Measurements from ENCODE around the gene GPR152.
A peak's percentile ranks its signal among the peaks of the same experiment; 100 is the strongest.
"Not testable (repeated sequence)": the region's sequence is repeated elsewhere in the genome, so short reads cannot be mapped to it uniquely, and the experiment has no call there.

The GPR152 gene

DNA sequence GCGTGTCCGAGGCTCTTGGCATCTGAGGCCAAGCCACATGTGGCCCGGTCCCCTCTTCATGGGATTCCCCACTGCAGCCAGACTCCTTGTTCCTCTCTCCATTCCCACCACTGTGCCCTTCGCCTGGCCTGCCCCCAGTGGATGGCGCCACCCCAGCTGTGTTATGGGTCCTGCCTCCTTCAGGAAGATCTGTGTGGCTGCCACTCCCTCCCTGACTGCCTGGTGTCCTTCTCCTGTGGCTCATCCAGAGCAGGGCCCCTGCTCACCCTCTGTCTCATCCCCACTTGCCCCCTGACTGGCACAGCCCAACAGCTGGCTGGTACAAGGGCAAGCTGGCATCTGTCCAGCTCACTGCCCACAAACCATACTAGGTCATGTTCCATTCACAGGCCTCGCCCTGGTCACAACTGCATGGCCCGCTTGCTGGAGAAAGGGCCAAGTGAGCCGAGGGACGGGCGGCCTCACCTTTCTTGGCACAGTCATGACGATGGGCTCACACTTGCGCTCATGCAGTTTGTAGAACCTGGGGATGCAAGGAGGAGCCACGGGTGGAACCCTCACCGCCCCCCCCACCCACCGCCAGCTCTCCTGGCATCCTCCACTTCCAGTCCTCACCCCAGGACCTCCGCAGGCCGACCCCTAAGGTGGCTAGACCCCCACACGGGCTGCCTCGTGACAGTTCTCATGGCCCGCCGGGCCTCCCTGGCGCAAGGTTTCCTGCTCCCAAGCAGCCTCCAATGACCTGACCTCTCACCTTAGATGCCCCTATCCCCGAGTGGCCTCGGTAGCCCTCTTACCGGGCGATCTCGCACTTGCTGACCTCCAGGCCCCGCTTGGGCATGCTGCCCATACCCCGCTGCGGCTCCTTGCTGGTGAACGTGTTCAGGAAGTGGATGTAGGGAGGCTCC lies 13.0 kb downstream of the GPR152 start:
- peak; percentile 19 for DNase-seq

DNA sequence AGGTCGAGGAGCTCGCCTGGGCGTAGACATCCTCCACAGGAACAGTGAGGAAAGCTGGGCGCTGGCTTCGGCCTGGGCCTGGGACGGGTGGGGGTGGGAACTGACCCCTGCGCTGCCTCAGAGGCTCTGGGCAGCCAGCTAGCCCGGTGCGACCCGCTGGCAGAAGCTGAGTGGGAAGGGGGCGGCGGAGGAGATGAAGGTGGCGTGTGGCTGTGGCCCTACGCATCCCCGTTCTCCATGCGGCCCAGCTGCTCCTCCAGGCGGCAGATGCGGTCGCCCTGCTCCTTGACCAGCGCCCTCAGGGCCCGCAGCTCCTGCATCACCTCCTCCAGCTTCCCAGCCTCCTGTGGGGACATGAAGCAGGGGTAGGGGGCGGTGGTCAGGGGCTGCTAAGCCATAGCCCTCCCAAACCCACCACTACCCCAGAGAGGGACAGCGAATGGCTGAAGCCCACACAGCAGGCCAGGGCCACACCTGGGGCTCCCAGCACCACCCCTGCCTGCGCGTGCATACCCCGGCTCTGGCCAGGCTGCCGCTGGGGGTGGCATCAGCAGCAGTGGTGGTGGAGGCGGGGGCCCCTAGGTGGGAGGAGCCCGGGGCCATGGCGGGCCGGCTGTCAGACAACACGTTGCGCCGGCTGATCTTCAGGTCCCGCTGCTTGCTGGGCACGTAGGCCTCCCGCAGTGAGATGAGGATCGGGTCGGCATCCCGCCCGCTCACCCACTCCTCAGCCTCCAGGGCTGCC lies 14.2 kb downstream of the GPR152 start:
- DNase-seq = no peak

DNA sequence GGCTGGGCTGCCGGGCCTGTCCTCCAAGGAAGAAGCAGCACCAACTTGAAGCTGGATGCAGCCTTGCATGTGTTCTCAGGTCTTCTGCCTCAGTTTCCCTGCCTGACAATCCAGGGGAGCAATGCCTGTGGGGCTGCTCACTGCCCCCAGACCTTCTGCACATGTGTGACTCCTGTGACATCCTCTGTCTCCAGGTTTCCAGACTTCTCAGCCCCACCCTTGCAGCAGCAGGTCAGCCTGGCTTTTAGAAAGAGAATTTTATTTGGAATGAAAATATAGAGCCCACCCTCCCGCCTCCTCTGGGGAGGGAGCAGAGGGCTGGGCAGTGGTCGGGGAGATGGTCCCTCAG lies 14.7 kb downstream of the GPR152 start:
- DNase-seq = no peak

DNA sequence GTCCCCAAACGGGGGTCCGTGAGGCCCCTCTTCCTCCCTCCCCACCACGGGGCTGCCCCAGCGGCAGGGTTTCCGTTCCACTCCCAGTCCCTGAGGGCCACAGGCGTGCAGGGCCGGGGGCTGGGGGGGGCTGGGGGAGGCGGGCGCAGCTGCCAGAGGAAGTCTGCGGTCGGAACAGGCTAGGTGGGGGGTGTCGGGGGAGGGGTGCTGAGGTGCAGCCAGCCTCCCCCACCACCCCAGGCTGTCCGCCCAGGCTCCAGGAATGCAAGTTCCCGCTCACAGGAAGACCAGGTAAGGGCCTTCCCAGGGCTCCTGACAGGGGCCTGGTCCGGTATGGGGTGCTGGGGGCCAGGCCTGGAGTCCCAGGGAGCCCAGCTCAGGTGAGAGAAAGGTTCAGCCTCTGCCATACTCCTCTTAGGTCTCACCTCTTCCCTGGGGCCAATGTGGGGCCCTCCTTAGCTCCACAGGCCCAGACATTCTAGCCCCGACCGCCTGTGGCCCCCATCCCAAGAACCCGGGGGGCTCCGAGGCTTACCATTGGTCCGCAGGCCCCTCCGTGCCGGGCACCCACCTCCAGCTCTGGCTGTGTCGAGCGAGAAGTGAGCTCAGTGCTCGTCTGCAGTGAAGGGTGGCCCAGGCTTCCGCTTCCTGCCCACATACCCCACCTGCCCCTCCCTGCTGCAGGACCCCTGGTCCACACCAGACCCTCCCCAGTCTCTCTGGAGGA lies 15.3 kb downstream of the GPR152 start, which contains the start of gene PTPRCAP:
Gene PTPRCAP (minus strand): TSS at position 601 of the 727 bp plus-strand sequence. CDS start 63 bp downstream, at position 538.
- no peak for DNase-seq

DNA sequence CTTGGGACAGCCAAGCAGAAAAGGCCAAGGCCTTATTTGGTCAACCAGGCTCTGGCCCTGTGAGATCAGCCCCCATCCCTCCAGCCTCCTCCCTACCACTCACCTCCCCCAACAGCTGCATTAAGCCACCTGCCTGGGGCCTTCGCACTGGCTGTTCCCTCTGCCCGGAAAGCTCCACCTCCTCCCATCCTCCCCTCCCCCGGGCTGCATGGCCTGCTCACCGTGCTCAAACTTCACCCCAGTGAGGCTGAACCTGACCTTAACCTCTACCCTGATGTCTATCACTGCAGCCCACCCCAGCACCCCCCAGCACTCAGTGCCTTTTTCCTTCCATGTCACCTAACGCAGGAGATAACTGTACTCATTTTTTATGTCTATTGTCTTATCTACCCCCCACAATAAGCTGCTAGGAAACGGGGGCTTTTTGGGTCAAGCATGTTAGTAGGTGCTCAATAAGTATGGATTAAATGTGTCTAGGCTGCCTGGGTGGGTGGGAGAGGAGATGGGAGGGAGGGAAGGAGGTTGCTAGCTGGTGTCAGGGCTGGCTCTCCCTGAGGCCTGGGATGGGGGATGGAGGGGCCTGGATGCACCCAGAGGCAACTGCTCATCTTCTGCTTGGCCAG lies 16.0 kb downstream of the GPR152 start:
- no peak for DNase-seq

DNA sequence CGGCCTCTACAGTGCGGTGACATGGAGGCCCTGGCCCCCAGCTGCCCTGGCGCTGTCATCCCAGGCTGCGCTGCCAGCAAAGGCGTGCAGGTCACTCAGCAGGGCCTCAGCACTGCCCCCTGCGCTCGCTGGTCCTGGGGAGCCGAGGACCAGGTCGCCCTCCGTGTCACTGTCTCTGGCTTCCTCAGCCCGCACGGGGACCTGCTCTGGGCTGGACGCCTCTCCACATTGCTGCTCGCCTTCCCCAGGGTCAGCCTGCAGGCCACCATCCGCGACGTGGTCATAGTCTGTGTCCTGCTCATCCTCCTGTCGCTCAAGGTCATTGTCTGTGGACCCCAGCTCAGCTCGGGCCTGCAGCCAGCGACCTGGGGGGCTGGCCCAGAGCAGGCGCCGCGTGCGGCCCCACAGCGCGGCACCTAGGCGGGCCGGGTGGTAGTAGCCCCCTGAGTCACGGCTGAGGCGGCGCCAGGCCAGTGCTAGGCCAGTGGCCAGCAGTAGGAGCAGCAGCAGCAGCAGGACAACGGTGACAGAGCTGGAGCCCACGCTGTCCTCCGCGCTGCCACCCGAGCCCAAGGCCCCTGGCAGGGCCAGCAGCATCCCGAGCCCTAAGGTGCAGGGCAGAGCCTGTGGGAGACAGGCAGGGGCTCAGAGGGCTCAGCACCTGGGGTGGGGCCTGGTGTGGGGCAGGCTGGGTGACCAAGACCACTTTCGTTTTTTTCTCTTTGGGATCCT lies 16.6 kb downstream of the GPR152 start:
- DNase-seq = no peak

DNA sequence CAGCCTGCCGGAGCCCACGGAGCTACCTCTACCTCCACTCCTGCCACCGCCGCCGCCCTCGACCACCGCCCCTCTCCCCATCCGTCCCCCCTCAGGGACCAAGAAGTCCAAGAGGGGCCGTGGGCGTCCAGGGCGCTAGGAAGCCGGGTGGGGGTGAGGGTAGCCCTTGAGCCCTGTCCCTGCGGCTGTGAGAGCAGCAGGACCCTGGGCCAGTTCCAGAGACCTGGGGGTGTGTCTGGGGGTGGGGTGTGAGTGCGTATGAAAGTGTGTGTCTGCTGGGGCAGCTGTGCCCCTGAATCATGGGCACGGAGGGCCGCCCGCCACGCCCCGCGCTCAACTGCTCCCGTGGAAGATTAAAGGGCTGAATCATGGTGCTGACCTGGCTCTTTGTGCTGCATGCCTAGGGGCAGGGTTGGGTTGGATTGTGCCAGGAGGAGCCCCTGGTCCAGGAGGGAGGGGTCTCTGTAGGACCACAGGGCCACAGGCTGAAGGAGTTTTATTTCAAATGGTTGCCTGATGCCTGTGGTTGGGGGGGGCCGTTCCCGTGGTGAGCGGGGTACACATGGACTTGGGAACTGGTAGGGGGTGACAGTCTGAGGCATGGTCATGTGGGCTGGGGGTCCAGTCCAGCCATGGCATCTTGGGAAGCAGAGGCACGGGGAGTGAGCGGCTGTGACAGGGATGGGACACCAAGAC lies 17.4 kb downstream of the GPR152 start:
- DNase-seq = no peak

DNA sequence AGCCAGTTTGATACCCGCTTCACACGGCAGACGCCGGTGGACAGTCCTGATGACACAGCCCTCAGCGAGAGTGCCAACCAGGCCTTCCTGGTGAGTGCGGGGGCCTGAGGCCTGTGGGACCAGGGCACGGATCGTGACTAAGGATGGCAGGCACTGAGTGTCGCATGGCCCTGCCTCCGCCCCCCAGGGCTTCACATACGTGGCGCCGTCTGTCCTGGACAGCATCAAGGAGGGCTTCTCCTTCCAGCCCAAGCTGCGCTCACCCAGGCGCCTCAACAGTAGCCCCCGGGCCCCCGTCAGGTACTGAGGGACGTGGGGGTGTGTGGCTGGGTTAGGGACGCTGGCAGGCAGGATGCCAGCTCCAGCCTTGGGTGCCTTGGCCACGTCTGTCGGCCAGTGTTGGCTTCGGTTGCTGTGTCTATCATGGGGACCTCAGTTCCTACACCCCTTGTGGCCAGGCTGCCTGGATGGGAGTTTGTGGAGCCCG lies 18.1 kb downstream of the GPR152 start:
- DNase-seq = no peak

DNA sequence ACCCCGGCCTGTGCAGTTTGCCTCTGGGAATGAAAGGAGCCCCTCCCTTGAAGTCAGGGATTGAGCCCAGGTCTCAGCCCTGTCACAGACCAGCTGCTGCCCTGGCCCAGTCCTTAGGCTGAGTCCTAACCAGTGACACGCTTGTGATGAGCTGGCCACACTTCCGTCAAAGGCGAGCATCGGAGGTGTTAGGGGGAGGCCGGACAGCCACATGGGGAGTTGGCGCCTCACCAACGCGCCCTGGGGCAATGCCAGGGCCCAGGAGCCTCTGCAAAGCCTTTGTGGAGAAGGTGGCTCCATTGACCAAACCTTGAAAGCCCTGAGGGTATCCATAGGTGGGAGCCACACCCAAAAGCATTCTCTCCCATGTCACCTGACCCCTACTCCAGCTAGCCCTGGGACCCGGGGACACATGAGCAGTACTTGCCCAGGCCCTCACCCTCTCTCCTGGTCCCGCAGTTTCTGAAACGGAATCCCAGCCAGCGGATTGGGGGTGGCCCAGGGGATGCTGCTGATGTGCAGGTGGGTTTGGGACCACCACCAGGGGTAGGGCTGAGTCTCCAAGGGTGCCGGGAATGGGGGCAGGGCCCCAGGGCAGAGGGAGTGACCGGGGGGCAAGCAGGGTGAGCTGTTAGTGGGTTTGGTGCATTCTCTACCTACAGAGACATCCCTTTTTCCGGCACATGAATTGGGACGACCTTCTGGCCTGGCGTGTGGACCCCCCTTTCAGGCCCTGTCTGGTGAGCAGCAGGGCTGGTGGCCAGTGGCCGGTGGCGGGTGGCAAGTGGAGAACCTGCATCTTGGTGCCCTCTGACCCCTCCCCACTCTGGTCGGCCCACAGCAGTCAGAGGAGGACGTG lies 18.8 kb downstream of the GPR152 start:
- no peak for DNase-seq

DNA sequence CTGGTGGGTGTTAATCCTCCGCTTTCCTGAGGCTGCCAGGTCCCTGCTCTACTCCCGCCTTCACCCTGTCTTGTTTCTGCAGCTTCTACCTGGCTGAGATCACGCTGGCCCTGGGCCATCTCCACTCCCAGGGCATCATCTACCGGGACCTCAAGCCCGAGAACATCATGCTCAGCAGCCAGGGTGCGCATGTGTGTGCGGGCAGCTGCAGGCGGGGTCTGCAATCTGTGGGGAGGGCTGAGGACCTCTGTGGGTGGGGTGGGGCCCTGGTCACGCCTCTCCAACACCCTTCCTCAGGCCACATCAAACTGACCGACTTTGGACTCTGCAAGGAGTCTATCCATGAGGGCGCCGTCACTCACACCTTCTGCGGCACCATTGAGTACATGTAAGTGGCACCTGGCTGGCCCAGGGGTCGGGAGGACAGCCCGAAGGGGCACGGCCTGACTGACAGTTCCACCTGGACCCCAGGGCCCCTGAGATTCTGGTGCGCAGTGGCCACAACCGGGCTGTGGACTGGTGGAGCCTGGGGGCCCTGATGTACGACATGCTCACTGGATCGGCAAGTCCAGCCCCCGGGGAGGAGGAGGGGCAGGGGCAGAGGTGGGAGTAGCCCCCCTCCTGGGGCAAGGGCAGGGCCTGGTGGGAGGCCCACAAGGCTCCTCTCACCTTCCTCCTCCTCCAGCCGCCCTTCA lies 19.7 kb downstream of the GPR152 start:
- no peak for DNase-seq

DNA sequence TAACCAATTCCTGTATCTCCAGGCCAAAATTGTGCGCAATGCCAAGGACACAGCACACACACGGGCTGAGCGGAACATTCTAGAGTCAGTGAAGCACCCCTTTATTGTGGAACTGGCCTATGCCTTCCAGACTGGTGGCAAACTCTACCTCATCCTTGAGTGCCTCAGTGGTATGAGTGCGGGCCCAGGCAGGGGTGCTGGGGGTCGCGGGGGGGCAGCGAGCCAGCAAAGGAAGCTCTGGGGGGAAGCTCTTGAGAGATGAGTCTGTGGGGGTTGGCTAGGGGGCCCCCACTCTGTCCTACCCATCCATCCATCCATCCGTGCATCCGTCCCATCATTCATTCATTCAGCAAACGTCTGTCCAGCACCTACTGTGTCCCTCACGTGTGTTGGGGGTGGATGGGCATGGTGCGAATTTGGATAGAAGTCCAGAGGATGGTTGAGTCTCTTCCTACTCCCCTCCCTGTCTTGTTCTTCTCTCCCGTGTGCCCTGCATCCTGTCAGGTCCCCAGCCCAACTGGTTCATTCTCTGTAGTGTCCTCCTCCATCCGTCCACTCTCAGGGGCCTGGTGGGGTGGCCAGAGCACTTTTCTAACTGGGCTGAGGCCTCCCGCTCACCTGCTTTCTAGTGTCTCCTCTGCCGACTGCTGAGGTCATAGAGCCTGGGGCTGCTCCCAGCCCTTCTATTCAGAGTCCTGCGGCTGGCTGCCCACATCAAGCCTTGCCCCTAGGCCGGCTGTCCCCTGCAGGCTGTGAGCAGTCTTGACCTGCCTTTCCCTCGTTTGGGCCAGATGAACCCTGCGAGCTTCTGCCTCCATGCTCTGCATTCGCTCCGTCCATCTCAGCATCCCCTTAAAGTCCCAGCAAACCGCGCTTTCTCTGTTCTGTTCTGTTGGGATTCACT lies 20.9 kb downstream of the GPR152 start:
- DNase-seq = no peak

DNA sequence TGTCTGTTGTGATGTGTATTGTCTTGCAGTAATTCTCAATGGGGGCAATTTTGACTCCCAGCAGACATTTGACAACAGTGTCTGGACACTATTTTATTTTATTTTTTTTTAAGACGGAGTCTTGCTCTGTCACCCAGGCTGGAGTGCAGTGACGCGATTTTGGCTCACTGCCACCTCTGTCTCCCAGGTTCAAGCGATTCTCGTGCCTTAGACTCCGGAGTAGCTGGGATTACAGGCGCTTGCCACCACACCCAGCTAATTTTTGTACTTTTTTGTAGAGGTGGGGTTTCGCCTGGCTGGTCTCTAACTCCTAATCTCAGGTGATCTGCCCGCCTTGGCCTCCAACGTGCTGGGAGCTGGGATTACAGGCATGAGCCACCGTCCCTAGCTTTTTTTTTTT lies 22.8 kb downstream of the GPR152 start:
- no peak for DNase-seq

DNA sequence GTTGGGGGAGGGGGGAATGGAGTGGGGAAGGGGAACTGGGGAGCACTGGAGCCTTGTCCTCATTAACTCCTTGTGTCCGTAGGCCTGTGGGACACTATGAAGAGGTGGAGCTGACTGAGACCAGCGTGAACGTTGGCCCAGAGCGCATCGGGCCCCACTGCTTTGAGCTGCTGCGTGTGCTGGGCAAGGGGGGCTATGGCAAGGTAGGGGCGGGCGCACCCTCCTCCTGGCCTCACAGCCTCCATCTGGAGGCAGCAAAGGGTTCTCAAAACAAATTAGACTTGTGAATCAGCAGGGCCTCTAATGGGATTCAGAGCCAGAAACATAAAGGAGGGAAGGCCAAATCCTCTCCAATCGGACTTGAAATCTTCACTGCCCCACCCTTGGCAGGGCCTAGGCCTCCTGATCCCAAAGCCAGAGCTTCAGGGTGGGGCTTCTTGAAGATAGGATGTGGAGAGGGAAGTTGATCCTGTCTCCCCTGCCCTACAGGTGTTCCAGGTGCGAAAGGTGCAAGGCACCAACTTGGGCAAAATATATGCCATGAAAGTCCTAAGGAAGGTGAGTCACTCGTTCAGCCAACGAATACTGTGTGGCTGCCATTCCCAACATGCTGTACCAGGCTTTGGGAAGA lies 23.4 kb downstream of the GPR152 start:
- no peak for DNase-seq

DNA sequence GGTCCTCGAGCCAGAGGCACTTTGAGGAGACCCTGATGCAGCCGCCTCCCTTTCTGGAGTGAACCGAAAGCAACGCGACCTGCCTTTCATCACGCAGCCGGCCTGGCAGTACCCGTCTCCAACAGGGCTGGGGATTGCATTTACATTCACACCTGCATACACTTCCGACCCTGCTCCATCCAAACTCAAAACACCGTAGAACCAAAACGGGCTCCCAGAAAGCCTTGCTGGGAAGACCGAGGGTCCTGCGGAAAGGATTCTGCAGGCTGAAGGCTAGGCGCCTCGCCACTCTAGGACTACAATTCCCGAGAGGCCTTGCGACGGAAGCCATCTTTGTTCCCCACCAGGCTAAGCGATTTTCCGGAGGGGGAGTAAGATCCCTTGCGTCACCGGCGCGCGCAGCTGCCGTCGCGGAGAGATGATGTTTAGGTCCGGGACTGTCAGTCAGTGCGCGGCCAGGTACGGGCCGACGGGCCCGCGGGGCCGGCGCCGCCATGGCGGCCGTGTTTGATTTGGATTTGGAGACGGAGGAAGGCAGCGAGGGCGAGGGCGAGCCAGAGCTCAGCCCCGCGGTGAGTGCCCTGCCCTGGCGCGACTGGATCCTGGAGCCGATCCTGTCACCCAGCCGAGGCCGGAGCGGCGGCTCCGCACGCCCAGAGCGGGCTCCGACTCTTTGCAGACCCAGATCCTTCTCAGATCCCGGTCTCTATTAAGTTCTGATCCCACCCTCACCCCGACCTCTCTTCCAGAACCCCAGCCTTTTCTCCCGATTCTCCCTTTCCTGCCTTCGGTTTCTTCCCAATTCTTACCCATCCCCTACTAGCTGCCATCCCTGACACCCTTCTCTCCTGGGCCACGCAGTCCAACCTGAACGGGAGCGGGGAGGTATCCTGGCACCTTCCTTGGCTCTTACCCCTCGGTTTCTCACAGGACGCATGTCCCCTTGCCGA lies 24.2 kb downstream of the GPR152 start, which contains the start of gene RPS6KB2:
Gene RPS6KB2 (plus strand): TSS at position 443 of the 950 bp plus-strand sequence. CDS start 52 bp downstream, at position 495.
- DNase-seq = peak; percentile 95

DNA sequence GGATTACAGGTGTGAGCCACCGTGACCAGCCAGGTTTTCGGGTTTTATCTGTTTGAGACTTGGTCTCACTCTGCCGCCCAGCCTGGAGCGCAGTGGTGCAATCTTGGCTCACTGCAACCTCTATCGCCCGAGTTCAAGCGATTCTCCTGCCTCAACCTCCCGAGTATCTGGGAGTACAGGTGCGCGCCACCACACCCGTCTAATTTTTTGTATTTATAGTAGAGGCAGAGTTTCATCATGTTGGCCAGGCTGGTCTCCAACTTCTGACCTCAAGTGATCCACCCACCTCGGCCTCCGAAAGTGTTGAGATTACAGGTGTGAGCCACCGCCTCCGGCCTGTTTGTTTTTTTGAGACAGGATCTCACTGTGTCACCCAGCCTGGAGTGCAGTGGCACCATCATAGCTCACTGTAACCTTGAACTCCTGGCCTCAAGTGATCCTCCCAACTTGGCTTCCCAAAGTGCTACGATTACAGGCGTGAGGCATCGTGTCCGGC lies 25.1 kb downstream of the GPR152 start:
- DNase-seq = not testable (repeated sequence)

DNA sequence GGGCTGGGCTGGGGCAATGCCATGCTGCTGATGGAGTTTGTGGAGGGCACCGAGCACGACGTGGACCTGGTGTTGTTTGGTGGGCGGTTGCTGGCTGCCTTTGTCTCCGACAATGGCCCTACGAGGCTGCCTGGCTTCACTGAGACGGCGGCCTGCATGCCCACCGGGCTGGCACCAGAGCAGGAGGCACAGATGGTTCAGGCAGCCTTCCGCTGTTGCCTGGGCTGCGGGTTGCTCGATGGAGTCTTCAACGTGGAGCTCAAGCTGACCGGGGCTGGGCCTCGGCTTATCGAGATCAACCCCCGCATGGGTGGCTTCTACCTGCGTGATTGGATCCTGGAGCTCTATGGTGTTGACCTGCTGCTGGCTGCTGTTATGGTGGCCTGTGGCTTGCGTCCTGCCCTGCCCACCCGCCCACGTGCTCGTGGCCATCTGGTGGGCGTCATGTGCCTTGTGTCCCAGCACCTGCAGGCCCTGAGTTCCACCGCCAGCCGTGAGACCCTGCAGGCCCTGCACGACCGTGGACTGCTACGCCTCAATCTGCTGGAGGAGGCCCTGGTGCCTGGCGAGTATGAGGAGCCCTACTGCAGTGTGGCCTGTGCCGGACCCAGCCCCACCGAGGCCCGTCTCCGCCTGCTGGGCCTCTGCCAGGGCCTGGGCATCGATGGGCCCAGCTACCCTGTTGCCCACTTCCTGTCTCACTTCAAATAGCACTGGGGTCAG lies 28.5 kb downstream of the GPR152 start:
- DNase-seq = no peak

Data from MV-4-11 (cell line).